IMR-90 (cell line): ENCODE data around the gene GMPPB. TPM values are rescaled to one million over a fixed set of nuclear protein-coding genes. Genes with fewer than 3 reads are reported as not detected.

Experiments used
- ATAC-seq: fragments of 200-7000 bp; cut with Tn5 transposase; 2 replicates; pipeline ENCODE4 v1.9.1; 2020; ENCODE audit warnings: low read depth, mild to moderate bottlenecking, moderate library complexity
- BruUV-seq: library from RNA; stranded (reverse); fragments of 400-500 nt; replicated peaks from 2 replicates; lab custom pipeline; 2021; lab: Mats Ljungman, UMichigan
- CTCF ChIA-PET: fragments of 300-600 bp; formaldehyde crosslinking; extraction: SDS; loops from one replicate; lab custom pipeline; 2021; ENCODE audit warnings: antibody characterized with exemption; lab: Yijun Ruan, JAX
- POLR2A ChIA-PET: fragments of 300-600 bp; sonication (Branson Sonifier 250); formaldehyde crosslinking; loops from one replicate; lab custom pipeline; 2022; ENCODE audit warnings: antibody characterized with exemption; ENCODE audit not compliant: unreplicated experiment; lab: Charles Lee
- DNase-seq: peaks from one replicate; pipeline ENCODE4 v3.0.0; 2013
- H2AFZ ChIP-seq: replicated peaks from 2 replicates; pipeline ENCODE3; 2013; ENCODE audit warnings: low read length, mild to moderate bottlenecking; ENCODE audit not compliant: poor library complexity
- H2AK5ac ChIP-seq: 2 replicates; pipeline ENCODE4 v1.6.1; 2013; ENCODE audit warnings: low read depth, low read length, inconsistent platforms
- H2AK9ac ChIP-seq: replicated peaks from 2 replicates; pipeline ENCODE3; 2013; ENCODE audit warnings: mild to moderate bottlenecking, low read depth, low read length, moderate library complexity; ENCODE audit not compliant: poor library complexity
- H2BK120ac ChIP-seq: 2 replicates; pipeline ENCODE4 v1.6.1; 2013; ENCODE audit warnings: low read depth, low read length, inconsistent platforms
- H2BK15ac ChIP-seq: 3 replicates; pipeline ENCODE4 v1.6.1; 2013; ENCODE audit warnings: low read depth, low read length, inconsistent platforms
- H2BK20ac ChIP-seq: 2 replicates; pipeline ENCODE4 v1.6.1; 2013; ENCODE audit warnings: low read depth, mild to moderate bottlenecking, inconsistent platforms, low read length, moderate library complexity
- H2BK5ac ChIP-seq: 2 replicates; pipeline ENCODE4 v1.6.1; 2013; ENCODE audit warnings: mild to moderate bottlenecking, low read depth, low read length, inconsistent platforms; ENCODE audit not compliant: poor library complexity, severe bottlenecking
- H3K14ac ChIP-seq: replicated peaks from 2 replicates; pipeline ENCODE4 v1.6.1; 2013; ENCODE audit warnings: low read depth, low read length, inconsistent platforms
- H3K18ac ChIP-seq: 2 replicates; pipeline ENCODE4 v1.6.1; 2013; ENCODE audit warnings: low read depth, low read length, control low read depth
- H3K23ac ChIP-seq: 2 replicates; pipeline ENCODE4 v1.6.1; 2013; ENCODE audit warnings: low read depth, low read length, inconsistent platforms
- H3K27ac ChIP-seq: 2 replicates; pipeline ENCODE4 v1.5.1; 2013; ENCODE audit warnings: mild to moderate bottlenecking, control low read depth, low read length; ENCODE audit not compliant: insufficient read depth
- H3K27me3 ChIP-seq: 2 replicates; pipeline ENCODE4 v1.6.1; 2013; ENCODE audit warnings: low read length; ENCODE audit not compliant: control insufficient read depth, insufficient read depth
- H3K36me3 ChIP-seq: 2 replicates; pipeline ENCODE4 v1.6.1; 2013; ENCODE audit warnings: low read length, mixed read lengths; ENCODE audit not compliant: control insufficient read depth, insufficient read depth
- H3K4ac ChIP-seq: 2 replicates; pipeline ENCODE4 v1.6.1; 2013; ENCODE audit warnings: low read depth, low read length, inconsistent platforms
- H3K4me1 ChIP-seq: 2 replicates; pipeline ENCODE4 v1.6.1; 2013; ENCODE audit warnings: low read length, mixed read lengths; ENCODE audit not compliant: control insufficient read depth, insufficient read depth
- H3K4me2 ChIP-seq: 2 replicates; pipeline ENCODE4 v1.6.1; 2013; ENCODE audit warnings: low read depth, mild to moderate bottlenecking, control low read depth, low read length, moderate library complexity
- H3K4me3 ChIP-seq: 2 replicates; pipeline ENCODE4 v1.5.1; 2013; ENCODE audit warnings: low read depth, mild to moderate bottlenecking, control low read depth, low read length, moderate library complexity; ENCODE audit not compliant: insufficient read depth
- H3K56ac ChIP-seq: 2 replicates; pipeline ENCODE4 v1.6.1; 2013; ENCODE audit warnings: low read length, inconsistent platforms; ENCODE audit not compliant: insufficient read depth; ENCODE audit errors: extremely low read depth
- H3K79me1 ChIP-seq, 2 experiments: 2 replicates each; pipeline ENCODE4 v1.6.1; 2013; ENCODE audit warnings: low read length in 2 of 2, inconsistent platforms in 1 of 2, low read depth in 1 of 2
- H3K9ac ChIP-seq: 2 replicates; pipeline ENCODE4 v1.6.1; 2013; ENCODE audit warnings: low read depth, low read length, control low read depth
- H3K9me1 ChIP-seq: 2 replicates; pipeline ENCODE4 v1.6.1; 2013; ENCODE audit warnings: low read length, inconsistent platforms; ENCODE audit not compliant: insufficient read depth
- H3K9me3 ChIP-seq: 2 replicates; pipeline ENCODE4 v1.6.1; 2013; ENCODE audit warnings: low read length; ENCODE audit not compliant: control insufficient read depth, insufficient read depth
- H4K20me1 ChIP-seq: 2 replicates; pipeline ENCODE4 v1.6.1; 2013; ENCODE audit warnings: low read length, inconsistent platforms; ENCODE audit not compliant: insufficient read depth
- H4K5ac ChIP-seq: 2 replicates; pipeline ENCODE4 v1.6.1; 2013; ENCODE audit warnings: mild to moderate bottlenecking, low read depth, low read length, control low read depth
- H4K8ac ChIP-seq, 2 experiments: 2 replicates each; pipeline ENCODE4 v1.6.1; 2013; ENCODE audit warnings: low read depth in 2 of 2, low read length in 2 of 2, control low read depth in 1 of 2, inconsistent platforms in 1 of 2
- H4K91ac ChIP-seq: 2 replicates; pipeline ENCODE4 v1.6.1; 2013; ENCODE audit warnings: low read depth, low read length, inconsistent platforms; ENCODE audit not compliant: insufficient read depth
- BHLHE40 ChIP-seq: fragments of 150-350 bp; IDR thresholded peaks from 2 replicates; pipeline ENCODE4 v1.6.1; 2016; ENCODE audit warnings: mild to moderate bottlenecking, low read depth, low read length
- CEBPB ChIP-seq: IDR thresholded peaks from 2 replicates; pipeline ENCODE4 v1.6.1; 2012; ENCODE audit warnings: low read depth, low read length, improper control_type of control experiment
- CHD1 ChIP-seq: IDR thresholded peaks from 2 replicates; pipeline ENCODE4 v1.6.1; 2012; ENCODE audit warnings: low read depth, low read length, improper control_type of control experiment
- ELK1 ChIP-seq: fragments of 150-350 bp; IDR thresholded peaks from 2 replicates; pipeline ENCODE4 v1.6.1; 2016; ENCODE audit warnings: low read depth, mild to moderate bottlenecking, low read length, moderate library complexity, borderline replicate concordance
- FOS ChIP-seq: fragments of 150-350 bp; IDR thresholded peaks from 2 replicates; pipeline ENCODE4 v1.6.1; 2016; ENCODE audit warnings: low read depth, low read length
- MAFK ChIP-seq: IDR thresholded peaks from 2 replicates; pipeline ENCODE4 v1.6.1; 2012; ENCODE audit warnings: low read depth, low read length, improper control_type of control experiment
- MAZ ChIP-seq: IDR thresholded peaks from 2 replicates; pipeline ENCODE4 v1.6.1; 2012; ENCODE audit warnings: low read depth, mild to moderate bottlenecking, low read length, improper control_type of control experiment, moderate library complexity, borderline replicate concordance
- MXI1 ChIP-seq: IDR thresholded peaks from 2 replicates; pipeline ENCODE4 v1.6.1; 2012; ENCODE audit warnings: low read depth, mild to moderate bottlenecking, low read length, moderate library complexity, borderline replicate concordance
- NFE2L2 ChIP-seq: fragments of 150-350 bp; IDR thresholded peaks from 2 replicates; pipeline ENCODE4 v1.6.1; 2016; ENCODE audit warnings: low read depth, mild to moderate bottlenecking, low read length
- POLR2A ChIP-seq: IDR thresholded peaks from 2 replicates; pipeline ENCODE4 v1.6.1; 2012; ENCODE audit warnings: mild to moderate bottlenecking, low read depth, low read length
- RAD21 ChIP-seq: IDR thresholded peaks from 2 replicates; pipeline ENCODE4 v1.6.1; 2012; ENCODE audit warnings: low read length, improper control_type of control experiment
- RFX5 ChIP-seq: IDR thresholded peaks from 2 replicates; pipeline ENCODE4 v1.8.0; 2012; ENCODE audit warnings: low read depth, mild to moderate bottlenecking, low read length, moderate library complexity
- SMC3 ChIP-seq: fragments of 150-350 bp; IDR thresholded peaks from 2 replicates; pipeline ENCODE4 v1.6.1; 2016; ENCODE audit warnings: low read depth, mild to moderate bottlenecking, antibody characterized with exemption, low read length, moderate library complexity
- USF2 ChIP-seq: fragments of 150-350 bp; IDR thresholded peaks from 2 replicates; pipeline ENCODE4 v1.6.1; 2017; ENCODE audit warnings: mild to moderate bottlenecking, antibody characterized with exemption, low read length, low read depth
- WGBS, 2 experiments: methylation state at CpG; one replicate each; pipeline versions ENCODE4 v1.1.5 to v1.1.7; 2013; ENCODE audit warnings: missing lambda C conversion rate in 2 of 2; ENCODE audit not compliant: insufficient read length in 1 of 2; ENCODE audit errors: extremely low coverage in 2 of 2; 5-methylcytosine and 5-hydroxymethylcytosine counted together
- dilution Hi-C: fragments of 300-500 bp; cut with HindIII; formaldehyde crosslinking; loops from one replicate; pipeline ENCODE4 v1.14.3; 2018; ENCODE audit warnings: low sequenced_read_pairs; ENCODE audit not compliant: unreplicated experiment
- in situ Hi-C: fragments of 300-500 bp; cut with MboI; formaldehyde crosslinking; loops from 3 replicates; pipeline ENCODE4 v1.14.3; 2019; ENCODE audit warnings: low sequenced_read_pairs, inconsistent platforms, mixed read lengths
- intact Hi-C: fragments of 100-400 bp; cut with micrococcal nuclease; formaldehyde crosslinking; loops from 2 replicates; pipeline ENCODE4 v1.10.0; 2022
- polyA plus RNA-seq, 3 experiments: library from polyadenylated mRNA; depleted of rRNA; stranded (reverse); fragments of >200 nt; gene quantifications; 2 replicates each; pipeline ENCODE4 v1.2.3, GENCODE V29; 2012; ENCODE audit warnings: low replicate concordance in 1 of 3
- total RNA-seq: library from RNA; depleted of rRNA; stranded (reverse); fragments of >200 nt; gene quantifications from 2 replicates; pipeline ENCODE4 v1.2.3, GENCODE V29; 2012
- TF ChIP-seq, protein P1 (sequence below): conservative IDR thresholded peaks from 2 replicates; pipeline ENCODE4 v1.5.1; 2012; ENCODE audit warnings: mild to moderate bottlenecking, low read depth, low read length, improper control_type of control experiment

GMPPB gene
- total and polyA plus RNA-seq, 2 of the 4 experiments (the other 2 are of a cell fraction), result 27.9 to 37.3 TPM

DNA sequence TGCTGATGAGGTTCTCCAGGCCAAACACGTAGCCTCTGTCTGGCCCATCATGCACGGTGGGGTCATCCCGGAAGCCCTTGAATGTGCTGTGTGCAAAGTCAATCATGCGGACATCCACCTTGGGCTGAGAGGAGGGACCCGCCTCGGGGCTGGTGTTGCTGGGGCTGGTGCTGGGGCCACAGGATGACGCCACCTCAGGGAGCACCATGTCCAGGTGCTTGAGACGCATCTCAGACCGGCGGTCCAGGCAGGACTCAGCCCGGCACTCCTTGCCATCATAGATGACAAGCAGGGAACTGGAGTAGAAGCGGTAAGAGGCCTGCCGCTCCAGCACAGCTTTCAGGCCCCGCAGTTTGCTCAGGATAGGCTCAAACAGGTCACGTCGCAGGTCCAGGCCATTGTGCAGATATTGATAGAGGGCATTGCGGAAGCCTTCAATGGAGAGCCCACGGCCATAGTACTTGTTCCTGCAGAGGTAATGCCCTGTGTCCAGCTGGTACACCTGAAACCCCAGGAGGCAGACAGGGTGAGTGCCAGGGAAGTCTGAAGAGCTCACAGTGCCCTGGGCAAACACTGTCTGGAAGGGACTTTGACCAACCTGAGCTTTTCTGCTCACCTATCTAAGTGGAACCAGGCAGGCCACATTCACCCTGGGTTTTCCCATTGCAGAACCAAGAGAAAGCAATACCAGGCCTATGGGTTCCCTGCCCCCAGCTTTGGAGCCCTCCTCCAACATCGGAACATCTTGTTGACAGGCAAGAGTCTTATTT lies 3.6 kb upstream of the GMPPB start:
- H3K79me1 ChIP-seq, result peaks cover 11 to 24% of the 10 kb centered on the region in 2 experiments
- WGBS, 2 experiments, result 93% methylated on average over 8 of the region's 19 CpGs; no CpG with 5 or more reads in 1 of the 2 experiments
- H2BK5ac ChIP-seq, result no peak overlapping the region
- no peak overlapping the region for H2AK5ac ChIP-seq
- H3K27ac ChIP-seq, result no peak overlapping the region
- H3K9me3 ChIP-seq, result no peaks in the 10 kb centered on the region
- no peak overlapping the region for H4K5ac ChIP-seq
- no peak overlapping the region for H4K8ac ChIP-seq
- intact Hi-C loops, result no loop called here
- no peak overlapping the region for H3K14ac ChIP-seq
- BruUV-seq, result no TSS peak
- no peak overlapping the region for H4K91ac ChIP-seq
- CTCF ChIA-PET, result no interaction called here
- H3K9me1 ChIP-seq, result peaks cover 5% of the 10 kb centered on the region; the same call in 1 of the 2 replicates
- H3K18ac ChIP-seq, result no peak overlapping the region
- H4K20me1 ChIP-seq, result peaks cover 8% of the 10 kb centered on the region; the same call in 1 of the 2 replicates
- peaks cover 45% of the 10 kb centered on the region for H3K36me3 ChIP-seq
- H2AFZ ChIP-seq, result no peak overlapping the region
- peaks cover 11% of the 10 kb centered on the region for H3K4me1 ChIP-seq
- H2BK120ac ChIP-seq, result no peak overlapping the region
- POLR2A ChIA-PET, result no interaction called here
- in situ Hi-C loops, result no loop called here
- no peak overlapping the region for H3K4me3 ChIP-seq
- no peak overlapping the region for H3K9ac ChIP-seq
- H2AK9ac ChIP-seq, result no peak overlapping the region
- no peak overlapping the region for H2BK20ac ChIP-seq
- no peak overlapping the region for H3K56ac ChIP-seq
- no peaks in the 10 kb centered on the region for H3K27me3 ChIP-seq
- DNase-seq (no peak), ATAC-seq (no peak)
- H2BK15ac ChIP-seq, result no peak overlapping the region
- no peak overlapping the region for H3K4me2 ChIP-seq
- no peak overlapping the region for H3K4ac ChIP-seq
- dilution Hi-C loops, result no loop called here
- no peak overlapping the region for H3K23ac ChIP-seq
- TF ChIP-seq CEBPB, result no peak
- TF ChIP-seq RFX5, result no peak
- no peak for TF ChIP-seq CHD1
- TF ChIP-seq, protein P1, sequence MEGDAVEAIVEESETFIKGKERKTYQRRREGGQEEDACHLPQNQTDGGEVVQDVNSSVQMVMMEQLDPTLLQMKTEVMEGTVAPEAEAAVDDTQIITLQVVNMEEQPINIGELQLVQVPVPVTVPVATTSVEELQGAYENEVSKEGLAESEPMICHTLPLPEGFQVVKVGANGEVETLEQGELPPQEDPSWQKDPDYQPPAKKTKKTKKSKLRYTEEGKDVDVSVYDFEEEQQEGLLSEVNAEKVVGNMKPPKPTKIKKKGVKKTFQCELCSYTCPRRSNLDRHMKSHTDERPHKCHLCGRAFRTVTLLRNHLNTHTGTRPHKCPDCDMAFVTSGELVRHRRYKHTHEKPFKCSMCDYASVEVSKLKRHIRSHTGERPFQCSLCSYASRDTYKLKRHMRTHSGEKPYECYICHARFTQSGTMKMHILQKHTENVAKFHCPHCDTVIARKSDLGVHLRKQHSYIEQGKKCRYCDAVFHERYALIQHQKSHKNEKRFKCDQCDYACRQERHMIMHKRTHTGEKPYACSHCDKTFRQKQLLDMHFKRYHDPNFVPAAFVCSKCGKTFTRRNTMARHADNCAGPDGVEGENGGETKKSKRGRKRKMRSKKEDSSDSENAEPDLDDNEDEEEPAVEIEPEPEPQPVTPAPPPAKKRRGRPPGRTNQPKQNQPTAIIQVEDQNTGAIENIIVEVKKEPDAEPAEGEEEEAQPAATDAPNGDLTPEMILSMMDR, result no peak
- no peak for TF ChIP-seq USF2
- TF ChIP-seq MXI1, result no peak
- no peak for TF ChIP-seq SMC3
- no peak for TF ChIP-seq POLR2A
- no peak for TF ChIP-seq BHLHE40
- no peak for TF ChIP-seq ELK1
- TF ChIP-seq NFE2L2, result no peak
- no peak for TF ChIP-seq MAZ
- no peak for TF ChIP-seq MAFK
- no peak for TF ChIP-seq FOS
- TF ChIP-seq RAD21, result no peak
